ENCODE data around the gene PTP4A1. TPM values are rescaled to one million over a fixed set of nuclear protein-coding genes. Genes with fewer than 3 reads are reported as not detected.

PTP4A1 gene
- total and polyA plus RNA-seq, 4 donors: 21.2 to 127 (median 68.4) TPM

DNA sequence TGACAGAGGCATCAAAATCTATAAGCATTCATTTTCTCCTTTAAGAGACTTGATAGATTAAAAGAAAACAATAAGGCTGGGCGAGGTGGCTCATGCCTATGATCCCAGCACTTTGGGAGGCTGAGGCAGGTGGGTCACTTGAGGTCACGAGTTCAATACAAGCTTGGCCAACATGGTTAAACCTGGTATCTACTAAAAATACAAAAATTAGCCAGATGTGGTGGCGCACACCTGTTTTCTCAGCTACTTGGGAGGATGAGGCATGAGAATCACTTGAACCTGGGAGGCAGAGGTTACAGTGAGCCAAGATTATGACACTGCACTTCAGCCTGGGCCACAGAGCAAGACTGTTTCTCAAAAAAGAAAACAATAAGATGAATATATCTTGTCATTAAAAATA is 39.3 kb upstream of the PTP4A1 start:
- Histone ChIP-seq H3K4me3 (ENCODE audit: low read depth, low read length) (no peak overlapping the region), H3K27ac (ENCODE audit: low read depth, low read length) (no peak overlapping the region), H3K27me3 (ENCODE audit: control insufficient read depth, insufficient read depth, low read length) (no peaks in the 10 kb centered on the region), H3K36me3 (ENCODE audit: control insufficient read depth, insufficient read depth, low read length) (no peaks in the 10 kb centered on the region), H3K9me3 (ENCODE audit: control insufficient read depth, insufficient read depth, low read length) (no peaks in the 10 kb centered on the region), H3K4me1 (ENCODE audit: control insufficient read depth, insufficient read depth, low read length) (no peaks in the 10 kb centered on the region)
- WGBS (ENCODE audit: insufficient coverage): no CpG with 5 or more reads among the region's 3 CpGs
- no peak for DNase-seq (ENCODE audit: low read depth in 4 of 6, low spot score in 6 of 6)

DNA sequence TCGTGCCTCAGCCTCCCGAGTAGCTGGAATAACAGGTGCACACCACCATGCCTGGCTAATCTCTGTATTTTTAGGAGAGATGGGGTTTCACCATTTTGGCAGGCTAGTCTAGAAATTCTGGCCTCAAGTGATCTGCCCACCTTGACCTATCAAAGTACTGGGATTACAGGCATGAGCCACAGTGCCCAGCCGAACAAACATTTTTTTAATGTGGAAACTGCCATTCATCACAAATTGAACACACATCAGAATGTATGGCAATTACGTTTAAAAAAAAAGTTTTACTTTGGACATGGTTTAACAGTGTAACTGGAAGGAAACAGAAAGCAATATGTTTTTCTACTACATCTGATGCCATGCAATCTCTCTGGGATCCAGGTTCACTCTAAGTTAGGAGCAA is 38.3 kb upstream of the PTP4A1 start:
- no peaks in the 10 kb centered on the region for H3K9me3 ChIP-seq (ENCODE audit: control insufficient read depth, insufficient read depth, low read length)
- WGBS (ENCODE audit: insufficient coverage): no CpG with 5 or more reads among the region's 4 CpGs

DNA sequence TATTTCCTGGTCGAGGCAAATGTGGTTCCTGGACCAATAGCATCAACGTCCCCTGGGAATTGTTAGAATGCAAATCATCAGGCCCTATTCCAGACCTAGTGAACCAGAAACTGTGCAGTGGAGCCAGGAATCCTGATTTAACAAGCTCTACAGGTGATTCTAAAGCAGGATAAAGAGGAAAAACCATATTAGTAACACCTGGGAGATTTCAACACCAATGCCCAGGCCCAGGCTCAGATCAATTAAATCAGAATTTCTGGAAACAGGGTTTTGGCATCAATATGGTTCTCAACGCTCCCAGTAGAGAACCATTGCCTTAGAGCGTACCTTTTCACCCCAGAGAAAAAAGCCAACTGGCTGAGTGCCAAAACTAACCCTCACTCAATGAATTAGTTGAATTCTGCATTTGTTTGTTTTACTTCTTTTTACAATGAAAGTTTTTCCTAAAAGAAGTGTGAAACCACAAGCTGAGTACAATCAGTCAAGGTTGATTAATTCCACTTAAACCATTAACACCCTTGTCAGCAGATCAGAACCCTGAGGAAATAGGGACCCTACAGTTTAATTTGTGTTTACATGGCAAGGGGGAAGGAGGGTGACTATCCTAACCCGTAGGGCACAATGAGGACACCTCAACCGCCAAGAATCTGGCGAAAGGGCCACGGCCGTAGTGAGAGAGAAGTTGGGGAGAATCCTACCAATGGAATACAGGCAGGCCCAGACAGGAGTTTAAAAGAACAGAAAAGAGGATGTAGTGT is 34.9 kb upstream of the PTP4A1 start:
- H3K36me3 ChIP-seq (ENCODE audit: control insufficient read depth, insufficient read depth, low read length): no peaks in the 10 kb centered on the region
- H3K4me1 ChIP-seq (ENCODE audit: control insufficient read depth, insufficient read depth, low read length): no peaks in the 10 kb centered on the region
- H3K27ac ChIP-seq (ENCODE audit: low read depth, low read length): no peak overlapping the region
- DNase-seq (ENCODE audit: low read depth in 4 of 6, low spot score in 6 of 6): no peak
- no peaks in the 10 kb centered on the region for H3K9me3 ChIP-seq (ENCODE audit: control insufficient read depth, insufficient read depth, low read length)
- 31% methylated on average over 6 of the region's 9 CpGs for WGBS (ENCODE audit: insufficient coverage)
- no peak overlapping the region for H3K4me3 ChIP-seq (ENCODE audit: low read depth, low read length)
- H3K27me3 ChIP-seq (ENCODE audit: control insufficient read depth, insufficient read depth, low read length): no peaks in the 10 kb centered on the region

More for the DNA sequence above, 38.3 kb upstream of the PTP4A1 start:
- no peaks in the 10 kb centered on the region for H3K4me1 ChIP-seq (ENCODE audit: control insufficient read depth, insufficient read depth, low read length)
- H3K27me3 ChIP-seq (ENCODE audit: control insufficient read depth, insufficient read depth, low read length): no peaks in the 10 kb centered on the region
- H3K27ac ChIP-seq (ENCODE audit: low read depth, low read length): no peak overlapping the region
- DNase-seq (ENCODE audit: low read depth in 4 of 6, low spot score in 6 of 6): no peak
- H3K4me3 ChIP-seq (ENCODE audit: low read depth, low read length): no peak overlapping the region
- no peaks in the 10 kb centered on the region for H3K36me3 ChIP-seq (ENCODE audit: control insufficient read depth, insufficient read depth, low read length)

DNA sequence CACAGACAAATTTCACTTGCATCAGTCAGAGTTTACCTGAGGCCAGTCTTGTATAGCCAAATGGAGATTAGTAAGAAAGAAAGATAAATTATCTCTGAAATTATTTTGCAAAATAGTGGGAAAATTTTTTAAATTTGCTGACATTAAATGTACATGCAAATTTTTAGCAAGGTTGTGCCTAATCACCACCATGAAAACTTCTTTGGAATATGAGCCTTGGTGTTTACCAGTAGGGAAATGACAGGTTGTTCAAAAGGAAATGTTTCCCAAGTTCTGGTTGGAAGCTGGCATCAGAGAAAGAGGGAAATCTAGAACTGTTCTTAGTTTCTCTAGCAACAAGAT is 34.4 kb upstream of the PTP4A1 start:
- no peaks in the 10 kb centered on the region for H3K27me3 ChIP-seq (ENCODE audit: control insufficient read depth, insufficient read depth, low read length)
- DNase-seq (ENCODE audit: low read depth in 4 of 6, low spot score in 6 of 6): no peak
- H3K36me3 ChIP-seq (ENCODE audit: control insufficient read depth, insufficient read depth, low read length): no peaks in the 10 kb centered on the region
- no peak overlapping the region for H3K27ac ChIP-seq (ENCODE audit: low read depth, low read length)
- H3K4me3 ChIP-seq (ENCODE audit: low read depth, low read length): no peak overlapping the region
- H3K4me1 ChIP-seq (ENCODE audit: control insufficient read depth, insufficient read depth, low read length): no peaks in the 10 kb centered on the region
- H3K9me3 ChIP-seq (ENCODE audit: control insufficient read depth, insufficient read depth, low read length): no peaks in the 10 kb centered on the region

DNA sequence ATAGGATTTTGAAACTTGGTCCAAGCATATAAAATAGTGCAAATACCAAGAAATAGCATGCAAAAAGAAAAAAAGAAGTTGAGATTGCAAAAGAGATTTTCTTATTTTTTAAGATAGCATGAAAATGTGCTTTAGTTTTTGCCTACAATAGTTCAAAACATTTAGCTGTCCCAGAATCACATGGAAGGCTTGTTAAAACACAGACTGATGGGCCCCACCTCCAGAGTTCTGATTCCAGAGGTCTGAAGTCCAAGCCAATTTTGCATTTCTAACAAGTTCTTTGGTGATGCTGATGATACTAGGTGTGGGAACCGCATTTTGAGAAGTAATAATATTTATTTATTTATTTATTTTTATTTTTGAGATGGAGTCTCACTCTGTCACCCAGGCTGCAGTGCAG is 33.7 kb upstream of the PTP4A1 start:
- H3K27ac ChIP-seq (ENCODE audit: low read depth, low read length): no peak overlapping the region
- no peak overlapping the region for H3K4me3 ChIP-seq (ENCODE audit: low read depth, low read length)
- no peak for DNase-seq (ENCODE audit: low read depth in 4 of 6, low spot score in 6 of 6)
- H3K36me3 ChIP-seq (ENCODE audit: control insufficient read depth, insufficient read depth, low read length): no peaks in the 10 kb centered on the region
- no peaks in the 10 kb centered on the region for H3K4me1 ChIP-seq (ENCODE audit: control insufficient read depth, insufficient read depth, low read length)
- no peaks in the 10 kb centered on the region for H3K27me3 ChIP-seq (ENCODE audit: control insufficient read depth, insufficient read depth, low read length)
- no CpG with 5 or more reads among the region's 1 CpG for WGBS (ENCODE audit: insufficient coverage)
- no peaks in the 10 kb centered on the region for H3K9me3 ChIP-seq (ENCODE audit: control insufficient read depth, insufficient read depth, low read length)

DNA sequence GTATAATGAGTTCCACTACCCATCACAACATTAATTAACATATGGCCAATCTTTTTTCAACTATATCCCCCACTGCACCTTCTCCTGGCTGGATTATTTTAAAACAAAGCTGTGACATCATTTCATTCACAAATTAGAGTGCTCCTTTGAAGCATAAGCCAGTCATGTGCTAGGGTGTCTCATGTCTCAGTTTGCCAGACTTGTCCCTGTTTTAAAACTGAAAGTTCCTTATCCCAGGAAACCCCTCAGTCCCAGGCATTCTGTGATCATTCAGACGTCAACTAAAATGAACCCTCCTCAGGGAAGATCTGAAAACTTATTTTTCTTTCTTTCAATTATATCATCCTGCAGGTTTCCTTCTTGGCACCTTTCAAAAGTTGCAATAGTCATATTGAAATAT is 29.3 kb upstream of the PTP4A1 start:
- H3K4me1 ChIP-seq (ENCODE audit: control insufficient read depth, insufficient read depth, low read length): no peaks in the 10 kb centered on the region
- H3K9me3 ChIP-seq (ENCODE audit: control insufficient read depth, insufficient read depth, low read length): no peaks in the 10 kb centered on the region
- H3K36me3 ChIP-seq (ENCODE audit: control insufficient read depth, insufficient read depth, low read length): no peaks in the 10 kb centered on the region
- H3K4me3 ChIP-seq (ENCODE audit: low read depth, low read length): no peak overlapping the region
- no peaks in the 10 kb centered on the region for H3K27me3 ChIP-seq (ENCODE audit: control insufficient read depth, insufficient read depth, low read length)
- H3K27ac ChIP-seq (ENCODE audit: low read depth, low read length): no peak overlapping the region
- WGBS (ENCODE audit: insufficient coverage): no CpG with 5 or more reads among the region's 1 CpG
- no peak for DNase-seq (ENCODE audit: low read depth in 4 of 6, low spot score in 6 of 6)

DNA sequence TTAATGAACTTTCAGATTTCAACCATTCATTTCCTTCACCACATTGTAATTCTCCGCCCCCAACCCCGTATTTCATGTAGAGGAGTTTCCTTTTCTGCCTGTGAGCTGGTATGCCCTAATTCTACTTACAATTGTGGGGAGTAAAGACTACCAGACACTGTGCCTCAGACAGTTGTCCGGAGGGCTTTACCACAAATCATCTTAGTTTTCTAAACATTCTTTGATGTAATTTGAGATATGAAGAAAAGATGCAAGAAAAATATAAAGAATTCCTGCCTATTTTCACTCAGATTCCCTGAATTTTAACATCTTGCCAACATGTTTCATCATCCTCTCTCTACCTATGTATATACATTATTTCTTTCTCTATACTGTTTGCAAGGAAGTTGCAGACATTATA is 28.3 kb upstream of the PTP4A1 start:
- WGBS (ENCODE audit: insufficient coverage): no CpG with 5 or more reads among the region's 3 CpGs
- H3K27me3 ChIP-seq (ENCODE audit: control insufficient read depth, insufficient read depth, low read length): no peaks in the 10 kb centered on the region
- H3K9me3 ChIP-seq (ENCODE audit: control insufficient read depth, insufficient read depth, low read length): no peaks in the 10 kb centered on the region

DNA sequence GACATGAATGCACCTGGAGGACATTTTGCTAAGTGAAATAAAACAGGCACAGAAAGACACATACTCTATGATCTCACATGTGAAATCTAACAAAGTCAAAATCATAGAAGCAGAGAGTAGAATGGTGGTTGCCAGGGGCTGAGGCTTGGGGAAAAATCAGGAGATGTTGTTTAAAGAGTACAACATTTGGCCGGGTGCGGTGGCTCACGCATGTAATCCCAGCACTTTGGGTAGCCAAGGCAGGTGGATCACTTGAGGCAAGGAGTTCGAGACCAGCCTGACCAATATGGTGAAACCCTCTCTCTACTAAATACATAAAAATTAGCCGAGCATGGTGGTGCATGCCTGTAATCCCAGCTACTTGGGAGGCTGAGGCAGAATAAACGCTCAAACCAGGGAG is 26.0 kb upstream of the PTP4A1 start:
- WGBS (ENCODE audit: insufficient coverage): 96% methylated on average over 6 of the region's 6 CpGs

More for the DNA sequence above, 28.3 kb upstream of the PTP4A1 start:
- H3K4me3 ChIP-seq (ENCODE audit: low read depth, low read length): no peak overlapping the region
- H3K27ac ChIP-seq (ENCODE audit: low read depth, low read length): no peak overlapping the region
- H3K4me1 ChIP-seq (ENCODE audit: control insufficient read depth, insufficient read depth, low read length): no peaks in the 10 kb centered on the region
- no peaks in the 10 kb centered on the region for H3K36me3 ChIP-seq (ENCODE audit: control insufficient read depth, insufficient read depth, low read length)
- DNase-seq (ENCODE audit: low read depth in 4 of 6, low spot score in 6 of 6): no peak

DNA sequence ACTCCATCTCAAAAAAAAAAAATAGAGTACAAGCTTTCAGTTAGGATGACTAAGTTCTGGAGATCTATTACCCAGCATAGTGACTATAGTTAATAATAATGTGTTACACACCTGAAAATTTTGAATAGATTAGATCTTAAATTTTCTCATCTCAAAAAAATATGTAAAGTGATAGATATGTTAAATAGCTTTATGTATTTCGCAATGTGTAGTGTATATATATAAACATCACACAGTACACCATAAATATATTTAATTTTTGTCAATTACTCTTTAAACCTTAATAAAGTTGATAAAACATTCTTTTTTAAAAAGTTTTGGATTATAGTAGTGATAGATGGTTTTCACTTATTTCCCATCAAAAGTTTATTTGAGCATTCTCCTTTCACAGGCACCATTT is 25.6 kb upstream of the PTP4A1 start:
- WGBS (ENCODE audit: insufficient coverage): no CpG with 5 or more reads among the region's 1 CpG
- H3K9me3 ChIP-seq (ENCODE audit: control insufficient read depth, insufficient read depth, low read length): no peaks in the 10 kb centered on the region
- no peak overlapping the region for H3K4me3 ChIP-seq (ENCODE audit: low read depth, low read length)
- no peaks in the 10 kb centered on the region for H3K4me1 ChIP-seq (ENCODE audit: control insufficient read depth, insufficient read depth, low read length)
- H3K36me3 ChIP-seq (ENCODE audit: control insufficient read depth, insufficient read depth, low read length): no peaks in the 10 kb centered on the region
- no peak overlapping the region for H3K27ac ChIP-seq (ENCODE audit: low read depth, low read length)
- no peaks in the 10 kb centered on the region for H3K27me3 ChIP-seq (ENCODE audit: control insufficient read depth, insufficient read depth, low read length)
- DNase-seq (ENCODE audit: low read depth in 4 of 6, low spot score in 6 of 6): no peak

More for the DNA sequence above, 26.0 kb upstream of the PTP4A1 start:
- Histone ChIP-seq H3K4me1 (ENCODE audit: control insufficient read depth, insufficient read depth, low read length) (no peaks in the 10 kb centered on the region), H3K9me3 (ENCODE audit: control insufficient read depth, insufficient read depth, low read length) (no peaks in the 10 kb centered on the region), H3K27me3 (ENCODE audit: control insufficient read depth, insufficient read depth, low read length) (no peaks in the 10 kb centered on the region), H3K4me3 (ENCODE audit: low read depth, low read length) (no peak overlapping the region), H3K27ac (ENCODE audit: low read depth, low read length) (no peak overlapping the region), H3K36me3 (ENCODE audit: control insufficient read depth, insufficient read depth, low read length) (no peaks in the 10 kb centered on the region)
- DNase-seq (ENCODE audit: low read depth in 4 of 6, low spot score in 6 of 6): no peak

DNA sequence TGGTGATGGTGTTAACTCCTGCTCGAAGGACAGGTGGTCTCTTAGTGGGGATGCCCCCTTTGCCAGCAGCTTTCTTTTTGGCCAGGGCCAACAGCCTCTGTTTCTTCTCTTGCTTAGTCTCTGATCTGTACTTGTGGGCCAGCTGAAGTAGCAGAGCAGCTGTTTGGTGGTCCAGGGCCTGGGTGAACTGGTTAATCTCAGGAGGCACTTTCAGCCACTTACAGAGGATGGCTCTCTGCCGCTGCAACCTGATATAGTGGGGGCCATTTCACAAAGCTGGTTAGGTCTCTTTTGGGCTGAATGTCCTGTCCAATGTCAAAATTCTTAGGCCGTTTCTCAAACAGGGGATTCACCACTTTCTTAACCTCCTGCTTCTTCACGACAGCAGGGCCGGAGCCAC is 23.2 kb upstream of the PTP4A1 start:
- 95% methylated on average over 2 of the region's 5 CpGs for WGBS (ENCODE audit: insufficient coverage)
- H3K36me3 ChIP-seq (ENCODE audit: control insufficient read depth, insufficient read depth, low read length): no peaks in the 10 kb centered on the region
- H3K27me3 ChIP-seq (ENCODE audit: control insufficient read depth, insufficient read depth, low read length): no peaks in the 10 kb centered on the region
- H3K4me3 ChIP-seq (ENCODE audit: low read depth, low read length): no peak overlapping the region
- DNase-seq (ENCODE audit: low read depth in 4 of 6, low spot score in 6 of 6): no peak
- H3K9me3 ChIP-seq (ENCODE audit: control insufficient read depth, insufficient read depth, low read length): no peaks in the 10 kb centered on the region
- no peak overlapping the region for H3K27ac ChIP-seq (ENCODE audit: low read depth, low read length)
- H3K4me1 ChIP-seq (ENCODE audit: control insufficient read depth, insufficient read depth, low read length): no peaks in the 10 kb centered on the region

Measured in spinal cord (tissue), 10 donors.